HG03439 (cell line): ENCODE measurements around the gene SLC10A1.
"Not testable (repeated sequence)": the region's sequence is repeated elsewhere in the genome, so short reads cannot be mapped to it uniquely, and the experiment has no call there.

Experiments used
- ATAC-seq: cut with Tn5 transposase; IDR thresholded peaks from one replicate; pipeline ENCODE4 v1.9.1; 2021; ENCODE audit warnings: mild to moderate bottlenecking, moderate library complexity; ENCODE audit not compliant: unreplicated experiment

The SLC10A1 gene

DNA sequence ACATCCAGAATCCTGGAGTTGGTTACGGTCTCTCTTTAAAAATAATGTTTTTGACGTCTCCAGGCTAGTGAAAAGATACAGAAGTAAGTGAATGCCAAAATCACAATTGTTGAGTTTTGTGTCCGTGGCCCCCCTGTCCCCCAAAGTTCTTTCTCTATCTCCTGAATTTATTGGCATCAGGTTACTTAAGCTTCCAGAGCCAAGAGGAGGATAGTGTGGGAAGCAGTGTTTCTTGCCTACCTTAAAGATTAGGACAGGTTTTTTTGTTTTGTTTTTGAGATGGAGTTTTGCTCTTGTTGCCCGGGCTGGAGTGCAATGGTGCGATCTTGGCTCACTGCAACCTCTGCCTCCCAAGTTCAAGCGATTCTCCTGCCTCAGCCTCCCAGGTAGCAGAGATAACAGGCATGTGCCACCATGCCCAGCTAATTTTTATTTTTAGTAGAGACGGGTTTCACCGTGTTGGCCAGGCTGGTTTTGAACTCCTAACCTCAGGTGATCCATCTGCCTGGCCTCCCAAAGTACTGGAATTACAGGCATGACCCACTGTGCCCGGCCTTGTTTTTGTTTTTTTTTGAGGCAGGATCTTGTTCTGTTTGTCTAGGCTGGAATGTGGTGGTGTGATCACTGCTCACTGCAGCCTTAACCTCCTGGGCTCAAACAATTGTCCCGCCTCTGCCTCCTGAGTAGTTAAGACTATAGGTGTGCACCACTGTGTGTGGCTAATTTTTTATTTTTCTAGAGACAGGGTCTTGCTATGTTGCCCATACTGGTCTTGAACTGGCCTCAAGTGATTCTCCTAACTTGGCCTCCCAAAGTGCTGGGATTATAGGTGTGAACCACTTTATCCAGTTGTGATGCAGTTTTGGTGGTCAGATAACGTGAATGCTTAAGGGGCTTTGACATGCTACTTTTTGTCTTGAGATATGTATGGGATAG lies 24.7 kb downstream of the SLC10A1 start:
- ATAC-seq: no peak

DNA sequence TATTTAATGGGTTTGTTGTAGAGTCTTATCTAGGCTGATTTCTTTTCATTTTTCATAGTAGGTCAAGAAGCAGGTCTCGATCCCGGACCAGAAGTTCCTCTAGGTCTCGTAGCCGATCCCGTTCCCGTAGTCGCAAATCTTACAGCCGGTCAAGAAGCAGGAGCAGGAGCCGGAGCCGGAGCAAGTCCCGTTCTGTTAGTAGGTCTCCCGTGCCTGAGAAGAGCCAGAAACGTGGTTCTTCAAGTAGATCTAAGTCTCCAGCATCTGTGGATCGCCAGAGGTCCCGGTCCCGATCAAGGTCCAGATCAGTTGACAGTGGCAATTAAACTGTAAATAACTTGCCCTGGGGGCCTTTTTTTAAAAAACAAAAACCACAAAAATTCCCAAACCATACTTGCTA lies 25.9 kb downstream of the SLC10A1 start:
- no peak for ATAC-seq

DNA sequence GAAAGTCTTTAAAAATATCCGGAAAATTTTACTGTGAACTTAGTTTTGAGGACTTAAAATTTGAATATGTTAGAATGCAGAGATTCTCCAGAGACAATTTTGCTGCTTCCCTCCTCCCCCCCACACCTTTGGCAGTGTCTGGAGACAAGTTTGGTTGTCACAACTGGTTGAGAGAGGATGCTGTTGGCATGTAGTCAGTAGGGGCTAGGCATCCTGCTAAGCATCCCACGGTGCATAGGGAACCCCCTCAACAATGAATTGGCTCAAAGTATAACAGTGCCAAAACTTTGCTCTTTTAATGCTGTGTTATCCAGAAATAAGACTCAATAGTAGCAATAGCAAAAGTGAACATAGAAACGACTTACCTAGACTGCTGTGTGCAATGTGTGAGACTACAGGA lies 26.5 kb downstream of the SLC10A1 start:
- no peak for ATAC-seq

DNA sequence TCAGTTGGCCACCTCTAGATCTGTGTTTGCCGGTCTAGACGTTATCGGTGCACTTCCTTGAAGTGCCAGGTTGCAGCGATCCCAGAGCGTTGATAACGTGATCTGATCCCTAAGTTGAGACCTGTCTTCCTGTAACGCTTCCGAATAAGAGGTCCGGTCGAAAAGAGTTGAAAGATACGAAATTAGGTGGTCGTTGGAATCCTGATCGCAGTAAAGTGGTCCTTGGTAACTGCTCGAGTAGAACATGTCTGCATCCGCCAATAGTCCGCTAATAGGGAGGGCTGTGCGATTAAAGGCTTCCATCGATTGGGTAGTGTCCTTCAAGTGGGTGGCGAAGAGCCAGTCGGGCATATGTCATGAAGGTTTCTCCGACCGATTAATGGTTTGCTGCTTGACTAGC lies 27.4 kb downstream of the SLC10A1 start:
- ATAC-seq: no peak

DNA sequence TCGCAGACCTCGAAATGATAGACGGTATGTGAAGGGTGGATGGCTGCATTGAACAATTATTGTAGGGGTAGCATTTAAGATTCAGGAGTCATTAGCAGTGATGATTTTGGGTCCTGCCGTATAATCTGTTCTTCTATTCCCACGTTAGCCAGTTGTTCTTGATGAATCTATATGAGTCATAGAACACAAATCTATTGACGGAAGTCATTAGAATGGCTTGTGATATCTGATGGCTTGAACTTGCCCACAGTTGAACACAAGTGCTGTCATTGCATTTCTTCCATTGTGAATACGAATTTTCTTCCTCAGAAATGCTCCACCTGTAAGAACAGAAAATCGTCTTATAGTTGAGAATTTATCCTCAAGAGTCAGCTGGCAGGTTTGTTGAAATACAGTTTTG lies 28.2 kb downstream of the SLC10A1 start:
- ATAC-seq: no peak

DNA sequence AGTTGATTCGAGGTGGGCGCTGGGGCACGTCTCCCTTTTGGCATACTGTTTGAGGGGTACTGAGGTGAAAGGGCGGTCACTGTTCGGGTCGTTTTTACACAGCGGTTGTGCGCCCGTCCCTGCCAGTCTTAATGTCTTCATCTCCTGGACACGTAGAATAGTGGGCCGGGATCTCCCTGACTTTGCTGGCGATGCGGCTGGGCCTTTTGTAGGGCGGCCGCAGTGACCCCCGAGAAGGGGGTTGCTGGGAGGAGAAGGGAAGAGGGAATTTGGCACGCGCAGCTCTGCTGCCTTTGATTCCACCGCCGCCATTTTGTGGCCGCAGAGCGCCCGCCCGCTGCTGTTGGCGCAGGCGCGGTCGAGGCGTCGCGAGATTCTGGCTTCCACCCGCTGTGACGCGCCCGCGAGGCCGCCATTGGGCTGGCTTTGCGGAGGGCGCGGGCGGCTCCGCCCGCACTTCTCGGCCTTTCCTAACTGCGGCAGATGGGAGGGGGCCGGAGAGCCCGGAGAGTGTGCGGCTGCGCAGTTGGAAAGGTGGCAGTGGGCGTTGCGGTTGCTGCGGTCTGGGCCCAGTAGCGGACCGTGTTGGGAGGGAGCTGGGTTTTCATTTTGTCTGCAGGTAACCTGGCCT lies 29.6 kb downstream of the SLC10A1 start:
- ATAC-seq: peak; percentile 71

DNA sequence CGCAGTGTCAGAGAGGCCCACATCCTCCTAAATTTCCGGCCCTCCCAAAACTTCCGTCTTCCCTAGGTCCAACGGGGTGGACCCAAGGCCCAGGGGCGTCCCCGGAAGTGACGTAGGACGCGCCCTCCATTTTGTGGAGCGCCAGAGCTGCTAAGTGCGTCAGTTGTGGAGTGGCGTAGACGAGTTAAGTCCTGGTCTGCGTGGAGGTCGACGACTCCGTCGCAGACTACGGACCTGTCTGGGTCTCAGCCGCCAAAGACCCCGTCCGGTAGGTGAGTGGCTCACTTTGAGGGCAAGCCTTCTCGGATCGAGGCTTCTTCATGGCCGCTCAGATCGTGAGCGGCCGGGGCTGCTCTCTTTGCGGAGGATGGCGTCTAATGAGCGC lies 30.1 kb downstream of the SLC10A1 start, which contains the start of gene SRSF5:
Gene SRSF5 (plus strand): TSS at position 159 of the 385 bp plus-strand sequence. CDS start 1,015 bp downstream, outside the sequence.
- ATAC-seq: peak; percentile 76

DNA sequence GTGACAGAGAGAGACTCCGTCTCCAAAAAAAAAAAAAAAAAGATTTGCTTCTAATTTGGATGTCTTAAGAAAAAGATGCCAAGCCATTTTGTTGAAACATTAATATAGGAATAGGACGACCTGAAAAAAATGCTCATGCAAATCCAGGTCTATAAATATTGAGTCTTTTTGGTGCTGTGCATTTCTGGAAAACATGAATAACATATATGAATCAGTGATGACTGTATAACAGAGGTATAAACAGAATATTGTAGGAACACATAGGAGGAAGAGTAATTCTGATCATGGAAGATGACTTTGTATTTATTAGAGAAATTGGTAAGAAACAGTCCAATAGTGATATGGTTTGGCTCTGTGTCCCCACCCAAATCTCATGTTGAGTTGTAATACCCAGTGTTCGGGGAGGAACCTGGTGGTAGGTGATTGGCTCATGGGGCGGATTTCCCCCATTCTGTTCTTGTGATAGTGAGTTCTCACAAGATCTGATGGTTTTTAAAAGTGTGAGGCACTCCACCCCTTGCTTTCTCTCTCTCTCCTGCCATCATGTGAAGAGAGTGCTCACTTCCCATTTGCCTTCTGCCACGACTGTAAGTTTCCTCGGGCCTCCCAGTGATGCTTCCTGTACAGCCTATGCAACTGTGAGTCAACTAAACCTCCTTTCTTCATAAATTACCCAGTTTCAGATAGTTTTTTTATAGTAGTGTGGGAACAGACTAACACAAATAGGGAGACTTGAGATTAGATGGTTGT lies 33.1 kb downstream of the SLC10A1 start:
- no peak for ATAC-seq

DNA sequence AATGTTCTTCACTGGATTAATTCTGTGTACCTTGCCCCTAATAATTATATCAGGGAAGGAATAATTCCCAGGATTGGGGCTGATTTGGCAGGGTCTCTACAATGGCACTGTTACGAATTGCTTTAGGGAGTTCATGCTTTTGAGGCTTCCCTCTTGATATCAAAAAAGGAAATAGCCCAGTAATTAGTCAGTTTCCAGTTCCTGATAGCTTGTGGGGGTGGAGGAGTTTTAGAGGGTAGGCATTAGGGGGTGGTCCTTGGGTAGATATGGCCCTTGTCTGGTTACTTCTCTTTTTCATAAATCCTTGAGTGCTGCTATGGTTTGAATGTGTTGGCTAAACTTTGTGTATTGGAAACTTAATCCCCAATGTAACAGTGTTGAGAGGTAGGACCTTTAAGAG lies 36.2 kb downstream of the SLC10A1 start:
- ATAC-seq: no peak

DNA sequence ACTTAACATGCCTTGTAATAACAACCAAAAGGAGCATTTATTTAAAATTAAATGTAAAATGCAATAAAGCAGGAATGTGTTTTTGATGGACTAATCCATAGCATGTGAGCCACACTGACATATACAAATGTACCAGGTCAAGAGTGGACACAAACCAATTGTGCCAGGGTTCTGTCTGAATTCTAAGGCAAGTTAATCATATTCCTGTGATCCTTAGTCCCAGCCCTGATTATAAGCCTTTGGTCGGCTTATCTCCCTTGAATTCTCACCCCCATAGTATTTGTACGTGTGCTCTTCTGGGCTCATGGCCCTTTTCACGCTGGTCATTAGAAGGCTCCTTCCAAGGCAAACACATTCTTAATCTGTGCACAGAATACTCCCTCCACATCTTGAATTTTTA lies 40.7 kb downstream of the SLC10A1 start:
- ATAC-seq: no peak

DNA sequence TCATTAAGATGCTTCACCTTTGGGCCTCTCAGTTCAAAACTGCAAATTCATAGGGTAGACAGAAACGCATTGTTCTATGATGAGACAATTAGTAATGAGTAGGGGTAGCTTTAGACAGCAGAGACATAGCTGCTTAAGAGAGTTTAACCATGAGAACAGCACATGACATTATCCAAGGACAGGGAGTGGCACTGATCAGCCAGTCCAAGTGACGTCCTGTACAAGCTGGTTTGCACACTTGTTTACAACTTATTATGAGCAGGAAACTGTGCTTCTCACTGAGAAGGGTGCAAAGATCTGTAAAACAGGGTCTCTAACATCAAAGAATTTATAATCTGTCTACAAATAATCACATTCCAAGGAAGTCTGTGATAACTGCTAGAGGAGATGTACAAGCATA lies 41.3 kb downstream of the SLC10A1 start:
- no peak for ATAC-seq

DNA sequence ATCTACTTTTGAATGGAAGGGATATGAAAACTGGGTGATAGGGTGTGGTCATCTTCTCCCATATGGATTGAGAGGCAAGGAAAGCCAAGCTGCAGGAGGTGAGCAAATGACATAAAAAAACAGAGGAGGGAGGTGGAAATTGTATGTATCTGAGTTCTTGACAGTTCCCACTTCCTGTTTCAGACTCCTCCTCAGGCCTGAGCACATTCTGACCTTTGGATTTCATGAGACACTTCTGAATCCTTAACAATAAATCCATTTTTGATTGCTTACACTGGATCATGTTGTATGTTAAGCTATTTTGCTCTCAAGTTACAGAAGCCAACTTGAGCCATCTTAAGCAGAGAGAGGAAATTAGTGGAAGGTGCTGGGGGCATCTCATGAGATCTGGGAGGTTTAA lies 41.7 kb downstream of the SLC10A1 start:
- ATAC-seq: no peak

DNA sequence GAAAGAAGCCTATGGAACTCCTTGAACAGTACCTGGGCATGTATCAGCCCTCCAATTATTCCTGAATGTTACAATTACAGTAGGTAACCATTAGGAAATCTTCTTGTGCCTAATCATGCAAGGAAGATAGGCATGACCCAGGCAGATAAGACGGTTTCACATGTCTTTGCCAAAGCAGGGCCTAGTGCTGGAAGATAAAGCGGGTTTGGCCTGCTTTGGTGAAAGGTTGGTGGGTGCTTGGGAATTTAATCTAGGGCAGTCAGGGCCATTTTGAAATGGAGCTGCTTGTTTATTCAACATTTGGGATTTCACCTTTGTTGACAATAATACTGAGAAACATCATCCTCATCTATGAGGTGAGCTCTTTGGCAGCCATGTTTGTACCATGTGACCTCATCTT lies 42.6 kb downstream of the SLC10A1 start:
- no peak for ATAC-seq

DNA sequence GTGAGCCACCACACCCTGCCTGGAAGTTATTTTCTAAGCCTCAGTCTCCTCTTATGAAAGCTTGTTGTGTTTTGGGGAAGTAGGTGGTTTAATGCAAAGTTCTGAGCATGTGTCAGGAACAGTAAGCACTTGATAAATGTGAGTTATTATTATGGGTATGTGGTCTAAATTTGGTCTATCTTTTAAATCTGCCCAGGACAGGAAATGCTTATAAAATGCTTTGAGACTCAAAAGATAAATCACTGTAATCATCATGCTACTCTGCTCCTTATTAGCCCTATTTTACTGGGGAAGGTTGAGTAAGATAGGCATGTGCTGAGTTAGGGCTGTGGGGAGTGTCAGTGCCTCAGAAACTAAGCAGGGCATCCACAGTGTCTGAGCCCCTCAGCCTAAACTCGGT lies 43.2 kb downstream of the SLC10A1 start:
- no peak for ATAC-seq

DNA sequence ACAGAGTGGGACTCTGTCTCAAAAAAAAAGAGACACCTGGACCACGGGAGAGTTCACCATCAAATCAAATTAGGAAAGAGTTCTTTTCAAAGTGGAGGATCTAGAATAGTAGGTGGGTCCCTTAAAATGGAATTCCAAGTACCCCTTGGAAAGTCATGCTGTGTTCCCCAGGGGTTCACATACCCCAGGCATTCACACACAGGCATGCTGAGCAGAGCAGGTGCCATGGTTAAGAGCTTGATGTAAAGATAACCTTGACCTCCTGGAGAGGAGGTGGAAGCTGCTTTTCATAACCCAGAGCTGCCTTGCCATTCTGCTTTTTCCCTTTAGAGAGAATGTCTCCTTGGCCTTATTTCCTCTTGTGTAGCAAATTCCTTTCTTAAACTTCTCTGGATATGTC lies 44.3 kb downstream of the SLC10A1 start:
- no peak for ATAC-seq

DNA sequence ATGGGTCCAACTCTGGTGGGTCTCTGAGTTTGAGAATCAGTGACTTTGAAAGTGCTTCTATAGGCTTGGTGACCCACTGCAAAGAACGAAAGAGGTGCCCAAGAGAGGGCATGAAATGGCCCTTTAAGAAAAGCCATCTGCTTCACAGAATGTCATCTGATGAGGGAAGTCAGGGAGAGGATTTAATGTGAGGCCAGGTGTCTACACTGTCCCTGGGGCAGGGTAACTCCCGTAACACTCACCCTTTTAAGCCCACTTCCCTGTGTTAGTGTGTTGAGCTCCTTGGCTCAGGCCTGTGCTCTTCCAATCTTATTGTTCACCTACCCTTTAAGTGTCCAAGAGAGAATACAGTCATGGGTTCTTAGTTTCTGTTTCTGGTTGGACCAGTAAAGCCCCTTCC lies 46.5 kb downstream of the SLC10A1 start:
- no peak for ATAC-seq

DNA sequence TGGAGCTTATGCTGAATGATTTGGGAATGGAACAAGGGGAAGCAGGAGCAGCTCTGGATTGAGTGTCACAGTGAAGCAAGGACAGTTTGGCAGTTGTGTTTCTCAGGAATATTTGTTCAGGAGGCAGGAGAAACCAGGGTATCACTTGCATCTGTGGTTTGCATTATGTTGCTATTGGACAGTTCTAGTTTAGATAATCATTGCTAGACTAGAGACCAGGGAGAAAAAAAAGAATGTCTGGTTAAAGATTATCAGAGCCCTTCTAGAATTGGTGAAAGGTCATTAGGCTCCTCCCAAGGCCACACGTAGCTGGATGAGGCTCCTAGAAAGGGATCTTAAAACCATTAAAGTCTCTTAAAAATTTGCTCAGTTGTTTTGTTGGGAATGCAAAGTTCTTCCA lies 47.1 kb downstream of the SLC10A1 start:
- no peak for ATAC-seq

DNA sequence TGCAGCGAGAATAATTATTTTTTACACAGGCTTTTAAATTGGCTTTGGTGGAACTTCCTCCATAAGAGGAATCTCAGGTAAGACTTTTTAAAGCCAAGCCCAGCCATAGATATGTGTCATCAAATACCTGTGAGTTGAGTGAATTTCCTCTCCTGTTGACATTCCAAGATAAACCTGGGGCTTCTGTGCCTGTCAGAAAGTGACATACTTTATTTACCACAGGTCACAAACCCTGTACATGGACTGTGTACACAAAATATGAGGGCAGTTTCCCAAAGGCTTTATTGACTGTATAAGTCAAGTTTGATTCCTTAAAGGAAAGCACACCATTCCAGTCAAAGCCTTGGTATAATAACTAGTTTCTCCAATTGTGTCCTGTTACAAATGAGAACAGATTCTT lies 56.0 kb downstream of the SLC10A1 start:
- no peak for ATAC-seq

DNA sequence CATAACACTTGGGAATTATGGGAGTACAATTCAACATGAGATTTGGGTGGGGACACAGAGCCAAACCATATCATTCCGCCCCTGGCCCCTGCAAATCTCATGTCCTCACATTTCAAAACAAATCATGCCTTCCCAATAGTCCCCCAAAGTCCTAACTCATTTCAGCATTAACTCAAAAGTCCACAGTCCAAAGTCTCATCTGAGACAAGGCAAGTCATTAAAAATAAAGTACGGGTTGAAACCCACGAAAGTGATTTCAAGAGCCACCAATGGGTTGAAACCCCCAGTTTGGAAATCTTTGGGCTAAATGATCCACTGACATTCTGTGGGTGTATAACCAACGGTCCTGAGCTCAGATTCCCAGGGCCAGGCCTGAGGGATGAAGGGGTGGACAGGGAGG lies 60.6 kb downstream of the SLC10A1 start:
- ATAC-seq: not testable (repeated sequence)

DNA sequence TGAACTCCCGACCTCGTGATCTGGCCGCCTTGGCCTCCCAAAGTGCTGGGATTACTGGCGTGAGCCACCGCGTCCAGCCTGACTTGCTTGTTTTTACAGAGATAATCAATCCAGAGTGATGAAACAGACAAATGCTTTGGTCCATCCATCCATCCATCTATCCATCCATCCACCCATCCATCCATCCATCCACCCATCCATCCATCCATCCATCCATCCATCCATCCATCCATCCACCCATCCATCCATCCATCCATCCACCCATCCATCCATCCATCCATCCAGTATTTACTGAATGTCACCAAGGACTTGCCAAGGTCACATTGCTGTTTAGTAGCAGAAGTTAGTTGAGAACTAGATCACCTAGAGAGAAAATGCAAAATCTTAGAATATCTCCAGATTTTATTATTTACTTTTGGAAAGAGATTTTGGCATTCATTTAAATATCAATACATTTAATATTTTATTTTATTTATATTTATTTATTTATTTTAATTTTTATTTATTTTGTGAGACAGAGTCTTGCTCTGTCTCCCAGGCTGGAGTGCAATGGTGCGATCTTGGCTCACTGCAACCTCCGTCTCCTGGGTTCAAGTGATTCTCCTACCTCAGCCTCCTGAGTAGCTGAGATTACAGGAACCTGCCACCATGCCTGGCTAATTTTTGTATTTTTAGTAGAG lies 65.0 kb downstream of the SLC10A1 start:
- ATAC-seq: not testable (repeated sequence)

DNA sequence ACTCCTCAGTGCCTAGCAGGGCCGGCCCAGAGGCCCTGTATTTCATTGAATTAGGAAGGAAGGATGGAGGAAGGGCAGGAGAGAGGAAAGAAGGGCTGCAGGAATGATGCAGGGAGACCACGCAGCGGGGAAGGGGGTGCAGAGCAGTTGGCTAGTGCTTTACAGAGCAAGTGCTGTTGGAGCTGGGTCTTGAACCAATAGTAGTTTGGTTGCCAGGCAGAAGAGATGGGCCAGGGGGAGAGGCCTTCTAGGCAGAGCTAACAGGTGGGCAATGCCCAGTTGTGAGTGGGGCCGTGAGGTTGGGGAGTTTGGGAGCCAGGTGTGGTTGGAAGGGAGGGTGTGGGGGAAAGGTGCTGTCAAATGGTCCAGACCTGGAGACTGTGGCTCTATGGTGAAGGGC lies 69.2 kb downstream of the SLC10A1 start:
- no peak for ATAC-seq
